Stimulated activated CD8-positive, alpha-beta memory T cell treated with anti-CD3 and anti-CD28 coated beads, Interleukin-2, amount 100 ng/mL, for 48 hours (primary cell): Measurements from ENCODE around the gene IFTAP.

Experiments used
- DNase-seq, 2 donors: peaks; one replicate each; pipeline ENCODE4 v3.0.0-alpha.2; 2020; ENCODE audit warnings: low read depth in 2 of 2

IFTAP gene

DNA sequence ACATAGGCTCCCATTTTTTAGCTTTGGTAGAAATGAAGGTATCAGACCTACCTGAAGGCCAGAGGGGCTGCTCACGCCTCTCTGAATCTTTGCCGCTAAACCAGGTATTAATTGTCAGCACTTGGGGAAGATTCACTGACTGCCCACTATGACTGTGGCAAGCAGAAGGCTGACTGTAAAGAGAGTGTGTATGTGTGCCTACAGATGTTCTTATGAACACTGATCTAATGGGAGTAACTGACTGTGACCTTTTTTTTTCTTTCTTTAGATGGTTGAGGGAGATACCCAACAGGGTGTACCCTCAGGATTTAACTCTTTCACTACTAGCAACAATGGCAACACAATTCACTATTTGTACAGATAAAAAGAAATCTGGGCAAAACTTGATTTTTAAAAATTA lies 3.7 kb downstream of the IFTAP start, which contains the start of gene RAG2:
TSS of gene RAG2 (minus strand) at position 186 of the 400 bp plus-strand sequence. CDS start 4,068 bp downstream, outside the sequence.
- no peak for DNase-seq

DNA sequence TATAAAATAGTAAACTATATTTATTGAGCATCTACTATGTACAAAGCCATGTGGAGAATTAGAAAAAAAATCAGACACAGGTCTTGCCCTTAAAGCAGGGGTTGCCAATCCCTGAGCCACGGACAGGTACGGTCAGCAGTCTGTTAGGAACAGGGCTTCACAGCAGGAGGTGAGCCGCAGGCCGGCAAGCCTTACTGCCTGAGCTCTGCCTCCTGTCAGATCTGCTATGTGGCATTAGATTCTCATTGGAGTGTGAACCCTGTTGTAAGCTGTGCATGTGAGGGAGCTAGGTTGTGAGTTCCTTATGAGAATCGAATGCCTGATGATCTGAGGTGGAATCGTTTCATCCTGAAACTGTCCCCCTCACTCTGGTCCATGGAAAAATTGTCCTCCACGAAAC lies 5.9 kb downstream of the IFTAP start:
- no peak for DNase-seq

DNA sequence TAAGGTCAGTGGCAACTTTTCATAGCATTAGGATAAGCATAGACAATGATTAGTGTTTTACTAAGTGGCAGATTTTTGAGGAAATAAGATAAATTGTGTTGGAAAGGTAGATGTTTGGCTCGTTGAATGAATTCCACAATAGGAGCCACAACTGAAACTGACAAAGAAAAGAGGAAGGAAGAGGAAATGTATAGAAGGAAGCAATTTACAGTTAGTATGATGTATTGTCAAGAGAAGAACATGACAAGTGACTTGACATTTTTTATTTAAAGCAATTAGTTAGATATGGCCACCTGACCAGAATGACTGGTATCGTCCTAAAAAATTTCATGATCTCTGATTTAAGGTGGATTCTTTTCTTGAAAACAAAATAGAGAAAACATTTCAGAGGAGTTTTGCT lies 6.9 kb downstream of the IFTAP start:
- no peak for DNase-seq

DNA sequence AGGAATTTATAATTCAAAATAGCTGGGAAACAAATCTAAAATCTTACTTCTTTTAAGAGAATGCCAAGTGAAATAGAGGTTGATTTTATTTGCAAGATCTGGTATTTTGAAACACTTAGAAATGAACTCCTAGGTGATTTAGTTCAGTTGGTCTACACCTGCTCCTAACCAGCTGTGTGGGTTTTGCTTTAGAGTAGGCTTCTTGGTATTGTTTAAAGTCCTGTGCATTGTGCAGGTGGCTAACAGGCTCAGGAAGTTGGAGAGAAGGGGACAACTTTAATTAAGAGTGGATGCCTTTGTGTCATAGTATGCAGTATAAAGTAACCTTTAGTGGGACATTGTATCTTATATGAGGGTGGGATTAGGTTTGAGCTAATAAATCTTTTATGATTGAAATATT lies 7.8 kb downstream of the IFTAP start:
- no peak for DNase-seq

DNA sequence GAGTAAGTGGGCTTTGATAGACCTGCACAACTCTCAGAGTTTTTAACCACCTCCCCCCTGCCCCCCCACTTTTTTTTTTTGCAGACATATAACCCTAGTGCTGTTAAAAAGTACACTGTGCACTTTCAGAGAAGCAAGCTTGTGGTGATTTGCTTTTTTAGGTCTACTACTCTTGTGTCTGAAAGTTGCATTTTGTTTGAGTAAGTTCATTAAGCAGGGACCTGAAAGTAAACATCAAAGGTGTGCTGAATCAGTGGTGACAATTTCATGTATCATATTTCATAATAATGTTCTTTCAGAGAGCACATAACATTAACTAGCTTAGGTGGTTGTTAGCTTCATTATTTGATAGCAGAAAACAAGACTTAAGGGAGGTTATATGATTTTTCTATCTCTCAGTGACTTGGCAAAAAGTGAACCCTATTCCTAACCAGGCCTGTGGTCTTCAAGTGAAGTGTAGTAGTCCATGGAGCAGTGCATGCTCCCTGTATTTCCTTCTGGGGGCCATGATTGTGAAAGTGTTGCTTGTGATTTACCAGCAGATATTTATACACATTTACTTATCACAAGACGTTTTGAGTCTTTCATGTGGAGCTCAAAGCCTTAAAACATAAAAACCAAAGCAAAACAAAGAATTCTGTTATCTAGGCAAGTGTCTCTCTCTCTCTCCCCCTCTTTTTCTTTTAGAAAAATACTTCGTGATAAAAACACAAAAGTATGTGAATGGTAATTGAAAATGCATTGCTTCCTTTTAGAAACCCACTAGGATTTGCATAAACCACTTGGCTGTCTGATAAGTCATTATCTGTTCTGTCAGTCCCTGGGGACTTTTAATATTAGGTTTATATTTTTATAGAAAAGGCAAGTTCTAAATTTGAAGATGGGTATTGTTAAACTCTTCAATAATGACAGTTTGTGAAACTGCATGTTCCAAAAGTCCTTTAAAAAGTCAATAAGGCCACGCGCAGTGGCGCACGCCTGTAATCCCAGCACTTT lies 11.2 kb downstream of the IFTAP start:
- DNase-seq = no peak

DNA sequence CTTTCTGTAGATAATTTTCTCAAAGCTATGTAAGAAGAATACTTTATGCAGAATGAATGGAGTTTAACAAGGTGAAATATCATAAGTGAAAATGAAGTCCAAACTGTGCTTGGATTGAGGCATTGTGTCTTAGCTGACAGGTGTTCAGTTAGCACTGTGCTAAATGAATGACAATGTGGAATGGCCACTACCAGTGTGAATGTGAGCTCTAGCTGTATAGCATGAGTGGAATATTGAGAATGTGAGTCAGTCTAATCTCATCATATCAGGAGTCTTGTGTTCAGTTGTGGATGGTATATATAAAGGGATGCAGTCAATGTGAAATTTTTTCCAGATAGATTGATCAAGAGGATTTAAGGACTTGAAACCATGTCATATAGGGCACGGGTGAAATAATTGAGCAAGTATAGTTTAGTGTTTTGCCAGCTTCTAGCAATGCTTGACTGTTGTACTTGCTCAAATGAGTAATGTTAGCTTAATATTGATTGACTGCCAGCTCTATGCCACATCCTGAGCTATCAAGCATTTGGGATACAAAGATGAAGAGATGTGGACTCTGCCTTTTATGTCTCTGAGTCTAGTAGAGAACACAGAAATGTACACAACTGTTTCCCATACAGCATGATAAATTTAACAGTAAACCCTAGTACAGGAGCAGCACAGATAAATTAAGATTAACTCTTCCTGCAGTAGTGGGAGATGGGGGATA lies 14.3 kb downstream of the IFTAP start:
- no peak for DNase-seq

DNA sequence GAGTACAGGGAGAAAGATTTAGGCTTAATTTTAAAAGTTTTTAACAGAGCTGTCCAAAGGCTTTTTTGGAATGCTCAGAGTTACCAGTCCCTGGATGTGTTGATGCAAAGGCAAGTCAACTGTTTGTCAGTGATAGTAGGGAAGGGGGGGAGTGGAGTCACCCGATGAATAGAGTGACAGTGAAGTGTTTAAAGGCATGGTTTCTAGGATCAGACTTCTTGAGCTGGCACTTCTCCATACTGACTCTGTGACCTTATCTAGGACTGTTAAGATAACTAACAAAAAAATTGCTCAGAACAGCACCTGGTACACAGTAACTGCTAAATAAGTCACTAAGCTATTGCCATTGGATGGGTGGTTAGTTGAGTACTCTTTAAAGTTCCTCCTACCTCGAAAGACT lies 15.1 kb downstream of the IFTAP start:
- no peak for DNase-seq

DNA sequence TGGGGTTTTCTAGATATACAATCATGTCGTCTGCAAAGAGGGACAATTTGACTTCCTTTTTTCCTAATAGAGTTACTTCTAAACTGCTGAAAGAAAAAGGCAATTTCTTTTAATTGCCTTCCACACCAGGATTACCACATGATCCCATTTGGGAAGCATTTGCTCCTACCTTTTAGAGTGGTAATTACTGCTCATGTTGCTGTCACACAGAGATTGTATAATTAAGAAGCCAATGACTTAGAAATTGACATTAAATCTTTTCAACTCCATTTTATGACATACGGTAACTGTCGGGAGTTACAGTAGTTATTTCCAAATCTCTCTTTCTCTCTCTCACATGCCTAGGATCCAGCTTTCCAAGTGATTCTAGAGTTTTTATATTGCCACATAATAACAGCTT lies 21.5 kb downstream of the IFTAP start:
- no peak for DNase-seq

DNA sequence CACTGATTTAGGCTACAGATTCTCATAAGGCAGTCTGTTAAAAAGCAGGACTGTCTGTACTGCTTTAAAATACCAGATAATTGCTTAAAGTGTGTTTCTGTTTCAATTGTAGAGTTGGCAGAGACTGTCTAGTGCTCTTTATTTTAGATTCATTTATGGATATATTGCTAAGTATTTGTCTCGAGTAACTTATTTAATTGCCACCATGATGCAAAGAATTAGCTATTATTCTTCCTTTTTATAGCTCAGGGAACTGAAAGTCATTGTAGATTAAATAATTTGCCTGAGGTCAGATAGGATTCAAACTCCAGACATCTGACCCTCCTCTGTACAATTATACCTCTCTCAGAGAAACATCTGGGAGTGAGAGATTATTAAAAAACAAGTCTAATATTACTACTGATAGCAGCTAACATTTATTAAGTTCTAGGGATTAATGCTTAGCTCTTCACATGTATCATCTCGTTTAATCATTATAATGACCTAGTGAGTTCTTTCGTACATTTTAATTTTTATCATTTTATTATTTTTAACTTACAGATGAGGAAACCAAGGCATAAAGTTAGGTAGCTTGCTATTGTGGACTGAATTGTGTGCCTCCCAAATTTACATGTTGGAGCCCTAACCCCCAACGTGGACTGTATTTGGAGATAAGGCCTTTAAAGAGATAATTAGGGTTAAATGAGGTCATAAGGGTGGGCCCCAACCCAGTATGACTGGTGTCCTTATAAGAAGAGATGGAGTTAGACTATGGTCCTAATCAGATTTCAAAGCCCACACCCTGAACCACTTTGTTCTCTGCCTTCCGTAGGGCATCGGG lies 23.5 kb downstream of the IFTAP start:
- DNase-seq = no peak

DNA sequence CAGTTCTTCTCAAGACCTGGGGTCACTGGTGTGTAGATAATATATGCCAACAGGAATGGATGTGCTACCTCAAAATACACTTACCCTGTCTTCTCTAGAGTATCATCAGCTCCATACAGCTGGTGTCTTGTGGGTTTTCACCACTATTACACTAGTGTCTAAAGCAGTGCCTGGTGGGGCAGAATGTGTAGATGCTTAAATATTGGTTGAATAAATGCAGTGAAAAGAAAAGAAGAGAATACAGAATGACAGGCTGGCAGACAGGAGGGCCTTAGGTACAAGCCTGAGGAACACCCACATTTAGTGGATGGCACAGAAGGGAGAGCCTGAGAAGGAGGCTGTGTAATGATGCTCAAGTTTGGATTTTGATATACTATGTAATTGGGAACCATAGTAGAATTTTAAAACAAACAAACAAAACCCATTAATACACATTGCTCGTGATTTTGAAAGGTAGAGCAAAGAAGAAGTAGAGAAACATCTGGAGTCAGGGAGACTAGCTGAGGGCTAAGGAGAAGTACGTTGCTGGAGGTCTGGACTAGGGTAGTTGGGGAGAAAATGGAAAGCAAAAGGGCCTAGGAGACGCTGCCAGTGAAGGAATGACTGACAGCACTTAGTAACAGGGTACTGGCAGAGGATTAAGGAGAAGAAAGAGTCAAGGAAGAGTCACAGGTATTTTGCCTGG lies 24.2 kb downstream of the IFTAP start:
- no peak for DNase-seq

DNA sequence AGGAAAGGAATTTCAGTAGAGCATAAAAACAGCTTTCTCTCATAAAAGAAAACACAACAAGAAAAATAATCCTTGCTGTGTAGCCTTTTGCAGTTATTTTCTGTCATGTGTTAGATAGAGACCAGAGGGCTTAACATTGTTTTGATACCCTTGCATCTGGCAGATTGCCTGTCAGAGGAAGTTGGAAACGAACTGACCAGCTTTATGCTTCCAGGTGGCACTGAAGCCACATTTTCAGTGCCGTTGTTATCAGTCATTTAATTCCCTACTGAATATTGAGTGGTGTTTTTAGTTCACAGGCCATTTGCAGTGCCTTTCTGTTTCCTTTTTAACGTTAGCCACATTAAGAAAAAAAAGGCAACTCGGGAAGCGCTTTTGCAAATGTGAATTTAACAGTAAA lies 25.2 kb downstream of the IFTAP start:
- no peak for DNase-seq

DNA sequence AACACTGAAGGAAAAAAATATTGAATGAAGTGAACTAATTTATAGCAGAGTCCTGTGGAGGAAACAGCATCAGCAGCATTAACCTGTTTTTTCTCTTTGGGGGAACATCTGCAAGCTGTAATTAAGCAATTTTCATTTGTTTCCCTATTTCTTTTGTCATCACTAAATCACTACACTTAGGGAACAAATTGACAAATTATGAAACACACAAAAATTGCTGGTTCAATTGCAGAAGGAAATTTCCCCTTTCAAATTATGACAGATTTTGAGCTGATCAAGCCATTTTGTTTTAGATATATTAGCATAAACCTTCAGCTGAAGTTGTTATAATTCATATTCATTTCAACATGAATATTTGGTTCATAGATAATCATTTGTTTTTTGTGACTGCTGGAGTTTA lies 25.9 kb downstream of the IFTAP start:
- no peak for DNase-seq

DNA sequence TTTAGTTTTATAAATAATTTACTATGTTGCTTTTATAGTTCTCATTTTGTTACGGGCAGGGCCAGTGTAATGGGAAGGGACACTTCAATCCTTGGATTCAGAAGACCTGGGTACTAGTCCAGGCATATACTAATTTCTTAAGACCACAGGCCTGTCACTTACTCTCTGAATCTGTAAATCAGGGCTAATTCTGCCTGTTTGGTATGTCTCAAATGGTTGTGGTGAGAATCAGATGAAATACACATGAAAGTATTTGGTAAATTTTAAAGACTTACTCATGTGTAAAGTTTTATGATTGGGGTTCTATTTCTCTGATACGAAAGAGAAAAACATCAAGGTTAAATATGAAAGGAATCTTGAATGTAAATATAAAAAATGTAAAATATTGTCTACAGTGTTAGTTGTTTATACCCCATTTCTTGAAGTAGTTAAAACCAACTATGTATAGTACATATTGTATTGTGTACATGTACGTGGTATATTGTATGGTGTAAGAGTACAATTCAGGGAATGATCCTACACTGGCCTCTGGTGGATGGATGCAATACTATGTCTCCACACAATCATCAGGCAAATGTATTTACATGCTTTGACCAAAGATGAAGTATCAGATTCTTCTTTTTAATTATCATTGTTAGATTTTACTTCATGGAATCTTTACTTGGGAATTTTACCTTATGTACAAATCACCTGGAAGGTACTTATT lies 28.3 kb downstream of the IFTAP start:
- DNase-seq = no peak

DNA sequence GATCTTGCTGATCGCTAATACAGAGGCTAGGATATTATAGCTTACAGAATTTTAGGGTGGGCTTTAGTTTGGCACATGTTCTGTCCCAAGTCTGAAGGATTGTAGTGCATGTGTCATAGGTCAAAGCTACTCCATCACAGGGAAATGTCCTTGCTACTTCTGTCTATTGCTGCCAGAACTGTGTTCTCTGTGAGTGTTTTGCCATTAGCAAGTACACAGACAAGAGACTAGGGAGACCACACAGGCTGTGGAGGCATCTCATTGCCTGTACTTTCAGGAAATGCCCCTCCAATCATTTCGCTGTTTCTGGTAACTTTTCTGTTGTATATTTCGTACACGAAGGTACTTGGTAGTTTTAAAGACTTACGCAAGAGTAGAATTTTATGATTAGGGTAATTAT lies 29.2 kb downstream of the IFTAP start:
- DNase-seq = no peak

DNA sequence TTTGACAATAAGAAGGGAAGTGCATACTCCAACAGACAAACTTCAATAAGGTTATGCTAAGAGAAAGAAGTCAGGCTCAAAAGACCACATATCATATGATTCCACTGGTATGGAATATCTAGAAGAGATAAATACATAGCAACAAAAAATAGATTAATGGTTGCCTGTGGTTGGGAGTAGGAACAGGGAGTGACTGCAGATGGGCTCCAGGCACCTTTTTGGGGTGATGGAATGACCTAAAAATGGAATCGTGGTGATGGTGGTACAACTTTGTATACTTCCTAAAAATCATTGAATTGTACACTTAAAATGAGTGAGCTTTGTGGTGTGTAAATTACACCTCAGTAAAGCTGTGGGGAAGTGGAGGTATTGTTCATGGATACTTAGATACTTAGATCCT lies 32.7 kb downstream of the IFTAP start:
- no peak for DNase-seq

DNA sequence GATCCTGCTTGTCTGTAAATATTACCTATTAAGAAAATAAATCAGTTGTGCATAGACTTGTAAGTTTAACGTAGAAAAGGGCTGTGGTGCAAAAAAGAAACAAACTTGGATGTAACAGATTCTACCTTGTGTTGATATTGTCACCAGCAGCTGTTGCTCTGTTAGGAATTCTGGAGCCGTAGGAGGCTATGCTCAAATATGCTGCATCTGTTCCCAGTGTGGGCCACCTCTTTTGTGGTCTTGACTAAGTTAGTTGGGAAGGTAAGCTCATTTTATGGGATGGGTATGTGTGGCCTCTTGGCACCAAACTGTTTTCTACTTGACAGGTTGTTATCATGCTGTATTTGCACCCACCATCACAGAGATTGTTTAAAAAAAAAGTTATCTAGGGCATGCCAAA lies 33.2 kb downstream of the IFTAP start:
- no peak for DNase-seq

DNA sequence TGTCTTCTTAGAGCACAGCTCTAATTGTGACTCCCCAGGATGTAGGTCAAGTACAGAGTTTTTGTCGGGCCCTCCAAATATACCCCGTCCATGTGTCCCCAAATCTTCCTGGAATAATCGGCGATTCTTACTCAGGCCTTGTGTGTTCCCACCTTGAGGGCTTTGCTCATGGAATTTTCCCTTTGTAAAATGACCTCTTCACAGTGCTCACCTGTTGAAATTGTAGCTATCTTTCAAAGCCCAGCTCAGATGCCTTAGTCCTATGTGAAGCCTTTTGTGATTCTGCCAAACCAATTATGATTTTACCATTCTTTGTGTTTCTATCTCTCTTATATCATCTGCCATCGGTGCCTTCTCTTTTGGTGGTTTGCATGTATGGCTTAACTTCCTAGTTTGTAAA lies 33.8 kb downstream of the IFTAP start:
- DNase-seq = no peak

DNA sequence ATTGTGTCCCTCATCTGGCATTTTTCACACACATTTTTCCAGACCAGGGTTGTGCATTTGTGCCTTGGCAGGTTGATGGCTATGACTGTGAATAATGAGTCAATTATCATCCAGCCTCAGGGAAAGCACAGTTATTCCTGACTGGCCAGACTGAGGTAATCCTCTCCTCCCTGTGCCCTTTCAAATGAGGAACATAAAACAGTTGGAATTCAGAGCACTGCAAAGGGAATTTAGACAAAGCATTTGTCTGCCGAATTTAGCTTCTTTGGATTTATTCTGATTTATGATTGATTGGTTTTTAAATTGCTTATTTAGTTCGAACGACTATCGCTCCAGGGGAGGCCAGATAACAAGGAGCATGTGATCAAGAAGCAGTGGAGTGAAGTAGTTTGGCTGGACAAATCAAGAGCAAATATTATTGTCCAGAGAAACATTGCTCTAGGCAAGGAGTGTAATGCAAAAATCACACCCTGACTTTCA lies 34.5 kb downstream of the IFTAP start:
- no peak for DNase-seq

DNA sequence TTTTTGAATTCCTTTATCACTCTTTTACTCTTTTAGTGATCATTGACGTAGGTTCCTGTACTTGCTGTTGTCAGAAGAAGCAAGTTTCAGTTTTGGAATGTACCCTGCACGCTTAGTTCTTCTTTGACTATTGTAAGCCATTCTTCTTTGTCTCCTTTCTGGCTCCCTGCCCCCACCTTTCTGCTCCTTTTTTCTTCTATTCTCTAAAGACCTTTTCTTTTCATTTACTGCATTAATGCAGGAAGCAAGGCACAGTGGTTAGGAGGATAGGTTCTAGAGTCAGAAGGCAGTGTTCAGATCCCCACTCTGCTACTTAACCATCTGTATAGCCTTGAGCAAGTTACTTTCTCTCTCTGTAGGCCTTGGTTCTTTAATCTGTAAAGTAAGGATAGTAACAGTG lies 37.5 kb downstream of the IFTAP start:
- no peak for DNase-seq

DNA sequence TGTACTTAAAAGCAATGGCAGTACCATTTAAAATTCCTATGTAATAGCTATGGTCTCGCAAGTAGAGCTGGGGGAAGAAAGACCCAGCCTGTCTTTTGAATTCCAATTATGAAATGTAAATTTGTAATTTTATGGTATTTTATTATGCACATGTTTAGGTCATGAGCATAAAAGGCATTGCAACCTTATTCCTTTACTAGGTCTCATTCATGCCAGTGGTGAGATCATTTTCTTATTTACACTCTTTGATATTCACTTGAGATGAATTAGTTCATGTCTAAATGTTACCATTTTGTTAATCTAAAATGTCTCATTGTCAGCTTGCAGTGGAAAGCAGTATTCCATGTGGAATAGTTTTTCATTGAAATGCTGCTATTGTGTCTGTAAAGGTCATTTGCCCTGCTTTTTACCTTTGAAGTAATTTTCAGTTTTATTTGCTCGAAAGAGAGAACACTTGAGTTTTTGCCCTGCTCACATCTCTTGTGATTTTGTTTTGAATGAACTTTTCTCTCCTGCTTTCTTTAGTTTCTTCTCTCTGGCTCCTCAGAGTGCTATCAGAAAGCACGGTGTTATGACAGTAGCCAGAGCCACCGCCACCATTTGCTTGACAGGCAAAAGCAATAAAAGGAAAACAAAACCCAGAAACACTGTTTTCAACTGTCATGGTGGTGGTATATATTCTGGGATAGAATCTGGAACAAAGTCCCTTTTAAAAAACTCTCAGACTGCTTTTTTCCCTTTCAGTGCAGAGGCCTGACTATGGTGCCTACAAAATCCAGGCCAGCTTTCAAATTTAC lies 41.0 kb downstream of the IFTAP start:
- no peak for DNase-seq
